Measurements from ENCODE around the gene TMEM123. TPM values are rescaled to one million over a fixed set of nuclear protein-coding genes. Genes with fewer than 3 reads are reported as not detected.
"Not testable (repeated sequence)": the region's sequence is repeated elsewhere in the genome, so short reads cannot be mapped to it uniquely, and the experiment has no call there.

Gene TMEM123
- total and polyA plus RNA-seq, 7 donors: 37.2 to 232 (median 140) TPM

DNA sequence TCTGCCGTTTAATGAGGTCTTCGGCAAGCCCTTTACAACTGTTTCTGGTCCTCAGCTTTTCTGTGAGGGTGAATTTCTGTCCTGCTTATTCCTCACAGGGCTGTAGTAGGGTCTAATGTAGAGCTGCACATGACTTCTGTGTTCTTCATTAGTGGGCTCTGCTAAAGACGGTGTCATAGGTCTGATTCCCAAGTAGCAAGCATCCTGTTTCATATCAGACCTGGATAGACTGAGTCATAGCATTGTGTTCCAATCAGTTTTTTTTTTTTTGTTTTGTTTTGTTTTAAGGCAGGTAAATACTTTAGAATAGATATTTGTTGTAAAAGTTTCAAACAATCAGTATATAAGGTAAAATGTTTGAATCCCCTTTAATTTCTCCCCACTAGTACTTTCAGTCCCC, 70.2 kb downstream of the TMEM123 start:
- intact Hi-C loops (cut with DNase I): no loop called here
- TF ChIP-seq POLR2A (IDR thresholded peaks at IDR 0.05) (no peak), POLR2AphosphoS5 (IDR thresholded peaks at IDR 0.05) (no peak), EP300 (IDR thresholded peaks at IDR 0.05) (no peak)
- TF ChIP-seq, protein P1, sequence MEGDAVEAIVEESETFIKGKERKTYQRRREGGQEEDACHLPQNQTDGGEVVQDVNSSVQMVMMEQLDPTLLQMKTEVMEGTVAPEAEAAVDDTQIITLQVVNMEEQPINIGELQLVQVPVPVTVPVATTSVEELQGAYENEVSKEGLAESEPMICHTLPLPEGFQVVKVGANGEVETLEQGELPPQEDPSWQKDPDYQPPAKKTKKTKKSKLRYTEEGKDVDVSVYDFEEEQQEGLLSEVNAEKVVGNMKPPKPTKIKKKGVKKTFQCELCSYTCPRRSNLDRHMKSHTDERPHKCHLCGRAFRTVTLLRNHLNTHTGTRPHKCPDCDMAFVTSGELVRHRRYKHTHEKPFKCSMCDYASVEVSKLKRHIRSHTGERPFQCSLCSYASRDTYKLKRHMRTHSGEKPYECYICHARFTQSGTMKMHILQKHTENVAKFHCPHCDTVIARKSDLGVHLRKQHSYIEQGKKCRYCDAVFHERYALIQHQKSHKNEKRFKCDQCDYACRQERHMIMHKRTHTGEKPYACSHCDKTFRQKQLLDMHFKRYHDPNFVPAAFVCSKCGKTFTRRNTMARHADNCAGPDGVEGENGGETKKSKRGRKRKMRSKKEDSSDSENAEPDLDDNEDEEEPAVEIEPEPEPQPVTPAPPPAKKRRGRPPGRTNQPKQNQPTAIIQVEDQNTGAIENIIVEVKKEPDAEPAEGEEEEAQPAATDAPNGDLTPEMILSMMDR (IDR thresholded peaks at IDR 0.05): no peak
- no peak overlapping the region for H3K4me3 ChIP-seq
- no peaks in the 10 kb centered on the region for H3K9me3 ChIP-seq
- 95 to 97% methylated on average over 3 of the region's 3 CpGs for WGBS, 2 donors
- no peaks in the 10 kb centered on the region for H3K27me3 ChIP-seq
- peaks cover 0 to 56% (median 22%) of the 10 kb centered on the region in 4 donors for H3K36me3 ChIP-seq
- H3K27ac ChIP-seq: no peak overlapping the region
- DNase-seq: no peak
- peaks cover 0 to 10% (median 0%) of the 10 kb centered on the region in 4 donors for H3K4me1 ChIP-seq

DNA sequence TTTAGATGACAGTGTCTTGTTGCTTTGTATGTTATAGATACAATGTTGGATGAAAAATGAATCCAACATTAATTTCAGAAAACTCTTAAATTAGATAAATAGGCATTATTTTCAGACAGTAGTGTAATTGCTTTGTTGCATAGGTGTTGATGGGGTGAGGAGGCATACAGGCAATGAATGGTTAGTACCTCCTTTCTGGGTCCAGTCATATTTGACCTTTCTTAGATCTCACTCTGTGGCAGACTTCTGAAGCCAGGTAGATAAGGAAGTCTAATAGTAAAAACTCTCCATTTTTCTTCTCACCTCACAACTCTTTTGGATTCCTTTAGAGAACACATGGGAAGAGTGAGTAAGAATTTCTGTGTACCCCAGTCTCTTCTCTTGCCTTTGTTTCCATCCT, 73.7 kb downstream of the TMEM123 start:
- H3K4me3 ChIP-seq: no peak overlapping the region
- no peak for DNase-seq
- H3K27me3 ChIP-seq: no peaks in the 10 kb centered on the region
- peaks cover 0 to 68% (median 22%) of the 10 kb centered on the region in 4 donors for H3K36me3 ChIP-seq
- no peak overlapping the region for H3K27ac ChIP-seq
- H3K9me3 ChIP-seq: no peaks in the 10 kb centered on the region
- no peak for TF ChIP-seq POLR2A (IDR thresholded peaks at IDR 0.05)
- TF ChIP-seq, protein P1 (IDR thresholded peaks at IDR 0.05): no peak
- no peak for TF ChIP-seq EP300 (IDR thresholded peaks at IDR 0.05)
- peaks cover 0 to 13% (median 7%) of the 10 kb centered on the region in 4 donors for H3K4me1 ChIP-seq
- intact Hi-C loops (cut with DNase I): no loop called here

DNA sequence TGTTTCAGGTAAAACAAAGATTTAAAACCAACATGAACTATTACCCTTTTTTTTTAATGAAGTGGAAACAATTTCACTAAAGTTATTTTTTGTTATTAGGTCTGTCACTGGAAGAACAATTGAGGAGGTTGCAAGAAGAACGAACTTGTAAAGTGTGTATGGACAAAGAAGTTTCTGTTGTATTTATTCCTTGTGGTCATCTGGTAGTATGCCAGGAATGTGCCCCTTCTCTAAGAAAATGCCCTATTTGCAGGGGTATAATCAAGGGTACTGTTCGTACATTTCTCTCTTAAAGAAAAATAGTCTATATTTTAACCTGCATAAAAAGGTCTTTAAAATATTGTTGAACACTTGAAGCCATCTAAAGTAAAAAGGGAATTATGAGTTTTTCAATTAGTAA, 74.7 kb downstream of the TMEM123 start:
- Histone ChIP-seq H3K27ac (no peak overlapping the region), H3K4me1 (peaks cover 0 to 13% (median 7%) of the 10 kb centered on the region in 4 donors), H3K36me3 (peaks cover 0 to 68% (median 22%) of the 10 kb centered on the region in 4 donors), H3K9me3 (no peaks in the 10 kb centered on the region), H3K4me3 (no peak overlapping the region), H3K27me3 (no peaks in the 10 kb centered on the region)
- intact Hi-C loops (cut with DNase I): no loop called here
- WGBS, 2 donors: 88 to 90% methylated on average over 2 of the region's 2 CpGs
- DNase-seq: no peak
- no peak for TF ChIP-seq EP300 (IDR thresholded peaks at IDR 0.05)
- TF ChIP-seq, protein P1 (IDR thresholded peaks at IDR 0.05): no peak
- no peak for TF ChIP-seq POLR2AphosphoS5 (IDR thresholded peaks at IDR 0.05)
- TF ChIP-seq POLR2A (IDR thresholded peaks at IDR 0.05): no peak

DNA sequence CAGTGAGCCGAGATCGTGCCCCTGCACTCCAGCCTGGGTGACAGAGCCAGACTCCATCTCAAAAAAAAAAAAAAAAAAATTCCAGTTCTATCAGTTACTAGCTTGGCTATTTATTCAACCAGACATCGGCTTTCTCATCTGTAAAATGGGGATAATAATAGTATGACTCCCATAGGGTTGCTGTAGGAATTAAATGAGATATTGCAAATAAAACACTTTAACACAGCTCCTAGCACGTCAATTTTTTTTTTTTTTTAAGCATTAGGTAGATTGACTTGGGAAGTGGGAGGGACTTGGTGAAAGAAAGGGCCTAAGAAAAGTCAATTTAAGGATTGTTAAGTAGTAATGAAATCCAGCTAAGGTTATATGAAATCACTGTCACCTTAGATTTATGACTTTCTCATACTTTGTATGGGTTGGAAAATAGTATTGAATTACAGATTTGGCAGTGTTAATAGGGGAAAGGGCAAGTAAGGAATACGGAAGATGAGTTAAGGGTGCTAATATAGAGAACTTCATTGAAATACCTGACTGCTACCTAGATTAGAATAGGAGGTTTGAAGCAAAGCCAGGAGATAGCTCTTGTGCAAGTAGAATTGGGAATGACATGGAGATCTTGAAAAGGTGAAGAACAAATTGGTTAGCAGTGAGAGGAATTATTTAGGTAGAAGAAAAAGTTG, 76.7 kb downstream of the TMEM123 start:
- Histone ChIP-seq H3K27ac (no peak overlapping the region), H3K27me3 (no peaks in the 10 kb centered on the region), H3K9me3 (no peaks in the 10 kb centered on the region), H3K36me3 (peaks cover 0 to 55% (median 22%) of the 10 kb centered on the region in 4 donors), H3K4me3 (no peak overlapping the region), H3K4me1 (peaks cover 0 to 13% (median 7%) of the 10 kb centered on the region in 4 donors)
- WGBS, 2 donors: 87 to 94% methylated on average over 5 of the region's 5 CpGs
- TF ChIP-seq POLR2AphosphoS5 (IDR thresholded peaks at IDR 0.05): no peak
- no peak for TF ChIP-seq EP300 (IDR thresholded peaks at IDR 0.05)
- no peak for TF ChIP-seq POLR2A (IDR thresholded peaks at IDR 0.05)
- TF ChIP-seq, protein P1 (IDR thresholded peaks at IDR 0.05): no peak
- intact Hi-C loops (cut with DNase I): no loop called here
- no peak for DNase-seq

DNA sequence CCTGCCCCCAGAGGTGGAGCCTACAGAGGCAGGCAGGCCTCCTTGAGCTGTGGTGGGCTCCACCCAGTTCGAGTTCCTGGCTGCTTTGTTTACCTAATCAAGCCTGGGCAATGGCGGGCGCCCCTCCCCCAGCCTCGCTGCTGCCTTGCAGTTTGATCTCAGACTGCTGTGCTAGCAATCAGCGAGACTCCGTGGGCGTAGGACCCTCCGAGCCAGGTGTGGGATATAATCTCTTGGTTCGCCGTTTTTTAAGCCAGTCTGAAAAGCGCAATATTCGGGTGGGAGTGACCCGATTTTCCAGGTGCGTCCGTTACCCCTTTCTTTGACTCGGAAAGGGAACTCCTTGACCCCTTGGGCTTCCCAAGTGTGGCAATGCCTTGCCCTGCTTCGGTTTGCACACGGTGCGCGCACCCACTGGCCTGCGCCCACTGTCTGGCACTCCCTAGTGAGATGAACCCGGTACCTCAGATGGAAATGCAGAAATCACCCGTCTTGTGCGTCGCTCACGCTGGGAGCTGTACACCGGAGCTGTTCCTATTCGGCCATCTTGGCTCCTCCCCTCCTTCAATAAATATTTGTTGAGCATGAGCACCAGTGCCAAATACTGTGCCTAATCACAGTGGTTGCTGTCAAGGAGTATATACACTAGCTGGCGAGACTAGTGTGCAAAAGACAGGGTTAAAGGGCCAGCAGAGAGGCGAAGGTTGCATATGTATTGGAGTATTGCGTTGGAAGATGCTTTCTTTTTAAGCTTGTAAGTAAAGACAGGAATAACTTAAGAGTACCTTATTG, 77.7 kb downstream of the TMEM123 start:
- intact Hi-C loops (cut with DNase I); H3K9me3 ChIP-seq; H3K27me3 ChIP-seq; H3K4me3 ChIP-seq; H3K27ac ChIP-seq; DNase-seq: not testable (repeated sequence)
- Histone ChIP-seq H3K36me3 (peaks cover 0 to 45% (median 18%) of the 10 kb centered on the region in 4 donors), H3K4me1 (peaks cover 0 to 13% (median 7%) of the 10 kb centered on the region in 4 donors)
- 82 to 85% methylated on average over 31 of the region's 31 CpGs for WGBS, 2 donors

Measured in sigmoid colon (tissue), 7 donors.